ENCODE data around the gene TSKU. TPM values are rescaled to one million over a fixed set of nuclear protein-coding genes. Genes with fewer than 3 reads are reported as not detected.
A peak's percentile ranks its signal among the peaks of the same experiment; 100 is the strongest.

Gene TSKU
- total and polyA plus RNA-seq, 2 experiments from 2014 or later = 11.7 to 31.1 TPM

DNA sequence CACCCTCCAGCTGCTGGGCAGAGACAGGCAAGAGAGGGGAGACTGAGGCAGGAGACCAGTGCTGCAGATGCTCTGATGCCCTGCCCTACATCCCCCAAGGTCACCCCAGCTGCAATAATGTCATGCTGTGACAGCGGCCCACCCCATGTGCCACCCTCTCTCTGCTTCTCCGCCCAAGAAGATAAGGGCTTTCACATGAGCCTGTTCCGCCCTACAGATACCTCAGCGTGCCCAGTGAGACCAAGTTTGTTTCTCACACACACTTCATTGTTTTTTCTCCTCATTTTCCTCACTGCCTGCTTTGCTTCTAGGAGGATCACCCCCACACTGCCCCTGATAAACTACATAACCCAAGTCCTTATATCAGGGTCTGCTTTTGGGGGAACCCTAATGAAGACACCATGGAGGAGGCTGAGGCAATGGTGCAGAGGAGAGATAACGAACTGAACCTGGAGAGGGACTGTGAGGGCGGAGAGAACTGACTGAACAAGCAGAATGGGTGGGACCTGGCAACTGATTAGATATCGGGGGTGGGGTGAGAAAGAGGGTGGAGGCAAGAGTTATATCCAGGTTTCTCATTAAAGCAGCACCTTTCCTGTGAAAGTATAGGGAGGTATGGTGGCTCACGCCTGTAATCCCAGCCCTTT lies 37.5 kb upstream of the TSKU start:
- H3K27ac Mint-ChIP-seq = no peak overlapping the region; the same call in 1 of the 2 replicates
- Histone ChIP-seq H3K27me3 (ENCODE audit: insufficient read depth) (no peaks in the 10 kb centered on the region), H2AFZ (no peak overlapping the region), H3K4me1 (ENCODE audit: insufficient read depth) (no peaks in the 10 kb centered on the region; the same call in 1 of the 2 replicates), H3K79me2 (replicated peaks; ENCODE audit: insufficient read depth) (no peaks in the 10 kb centered on the region), H3F3A (replicated peaks; ENCODE audit: low read depth) (no peaks in the 10 kb centered on the region), H3K4me3 (no peak overlapping the region), H3K27ac (ENCODE audit: low read depth) (no peak overlapping the region), H4K20me1 (replicated peaks; ENCODE audit: insufficient read depth) (no peaks in the 10 kb centered on the region), H3K4me2 (no peak overlapping the region), H3K9me2 (ENCODE audit: insufficient read depth) (no peaks in the 10 kb centered on the region), H3K36me3 (ENCODE audit: insufficient read depth) (no peaks in the 10 kb centered on the region)
- no peaks in the 10 kb centered on the region for H3K9me3 Mint-ChIP-seq
- ATAC-seq = peak; percentile 34; the same call in 2 of the 3 replicates
- peaks cover 6% of the 10 kb centered on the region for H3K27me3 Mint-ChIP-seq (ENCODE audit: insufficient read depth, low read depth, poor library complexity)
- peaks cover 24% of the 10 kb centered on the region for H3K4me1 Mint-ChIP-seq
- DNase-seq (ENCODE audit: low spot score) = no peak
- H3K4me3 Mint-ChIP-seq = no peak overlapping the region
- no peaks in the 10 kb centered on the region for H3K36me3 Mint-ChIP-seq (ENCODE audit: low read depth)
- TF ChIP-seq CREB1 (CRISPR knock-in tag; IDR thresholded peaks at IDR 0.05; ENCODE audit: low read depth) = no peak
- no peak for TF ChIP-seq POLR2AphosphoS5 (IDR thresholded peaks at IDR 0.05; ENCODE audit: low read depth)
- TF ChIP-seq, protein P1, sequence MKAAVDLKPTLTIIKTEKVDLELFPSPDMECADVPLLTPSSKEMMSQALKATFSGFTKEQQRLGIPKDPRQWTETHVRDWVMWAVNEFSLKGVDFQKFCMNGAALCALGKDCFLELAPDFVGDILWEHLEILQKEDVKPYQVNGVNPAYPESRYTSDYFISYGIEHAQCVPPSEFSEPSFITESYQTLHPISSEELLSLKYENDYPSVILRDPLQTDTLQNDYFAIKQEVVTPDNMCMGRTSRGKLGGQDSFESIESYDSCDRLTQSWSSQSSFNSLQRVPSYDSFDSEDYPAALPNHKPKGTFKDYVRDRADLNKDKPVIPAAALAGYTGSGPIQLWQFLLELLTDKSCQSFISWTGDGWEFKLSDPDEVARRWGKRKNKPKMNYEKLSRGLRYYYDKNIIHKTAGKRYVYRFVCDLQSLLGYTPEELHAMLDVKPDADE (IDR thresholded peaks at IDR 0.05) = no peak
- TF ChIP-seq STAT1 (IDR thresholded peaks at IDR 0.05; ENCODE audit: unreplicated experiment) = no peak
- TF ChIP-seq JUNB (IDR thresholded peaks at IDR 0.05; ENCODE audit: unreplicated experiment) = no peak
- no peak for TF ChIP-seq ZNF331 (CRISPR knock-in tag; IDR thresholded peaks at IDR 0.05; ENCODE audit: low read depth)
- TF ChIP-seq, protein P2, sequence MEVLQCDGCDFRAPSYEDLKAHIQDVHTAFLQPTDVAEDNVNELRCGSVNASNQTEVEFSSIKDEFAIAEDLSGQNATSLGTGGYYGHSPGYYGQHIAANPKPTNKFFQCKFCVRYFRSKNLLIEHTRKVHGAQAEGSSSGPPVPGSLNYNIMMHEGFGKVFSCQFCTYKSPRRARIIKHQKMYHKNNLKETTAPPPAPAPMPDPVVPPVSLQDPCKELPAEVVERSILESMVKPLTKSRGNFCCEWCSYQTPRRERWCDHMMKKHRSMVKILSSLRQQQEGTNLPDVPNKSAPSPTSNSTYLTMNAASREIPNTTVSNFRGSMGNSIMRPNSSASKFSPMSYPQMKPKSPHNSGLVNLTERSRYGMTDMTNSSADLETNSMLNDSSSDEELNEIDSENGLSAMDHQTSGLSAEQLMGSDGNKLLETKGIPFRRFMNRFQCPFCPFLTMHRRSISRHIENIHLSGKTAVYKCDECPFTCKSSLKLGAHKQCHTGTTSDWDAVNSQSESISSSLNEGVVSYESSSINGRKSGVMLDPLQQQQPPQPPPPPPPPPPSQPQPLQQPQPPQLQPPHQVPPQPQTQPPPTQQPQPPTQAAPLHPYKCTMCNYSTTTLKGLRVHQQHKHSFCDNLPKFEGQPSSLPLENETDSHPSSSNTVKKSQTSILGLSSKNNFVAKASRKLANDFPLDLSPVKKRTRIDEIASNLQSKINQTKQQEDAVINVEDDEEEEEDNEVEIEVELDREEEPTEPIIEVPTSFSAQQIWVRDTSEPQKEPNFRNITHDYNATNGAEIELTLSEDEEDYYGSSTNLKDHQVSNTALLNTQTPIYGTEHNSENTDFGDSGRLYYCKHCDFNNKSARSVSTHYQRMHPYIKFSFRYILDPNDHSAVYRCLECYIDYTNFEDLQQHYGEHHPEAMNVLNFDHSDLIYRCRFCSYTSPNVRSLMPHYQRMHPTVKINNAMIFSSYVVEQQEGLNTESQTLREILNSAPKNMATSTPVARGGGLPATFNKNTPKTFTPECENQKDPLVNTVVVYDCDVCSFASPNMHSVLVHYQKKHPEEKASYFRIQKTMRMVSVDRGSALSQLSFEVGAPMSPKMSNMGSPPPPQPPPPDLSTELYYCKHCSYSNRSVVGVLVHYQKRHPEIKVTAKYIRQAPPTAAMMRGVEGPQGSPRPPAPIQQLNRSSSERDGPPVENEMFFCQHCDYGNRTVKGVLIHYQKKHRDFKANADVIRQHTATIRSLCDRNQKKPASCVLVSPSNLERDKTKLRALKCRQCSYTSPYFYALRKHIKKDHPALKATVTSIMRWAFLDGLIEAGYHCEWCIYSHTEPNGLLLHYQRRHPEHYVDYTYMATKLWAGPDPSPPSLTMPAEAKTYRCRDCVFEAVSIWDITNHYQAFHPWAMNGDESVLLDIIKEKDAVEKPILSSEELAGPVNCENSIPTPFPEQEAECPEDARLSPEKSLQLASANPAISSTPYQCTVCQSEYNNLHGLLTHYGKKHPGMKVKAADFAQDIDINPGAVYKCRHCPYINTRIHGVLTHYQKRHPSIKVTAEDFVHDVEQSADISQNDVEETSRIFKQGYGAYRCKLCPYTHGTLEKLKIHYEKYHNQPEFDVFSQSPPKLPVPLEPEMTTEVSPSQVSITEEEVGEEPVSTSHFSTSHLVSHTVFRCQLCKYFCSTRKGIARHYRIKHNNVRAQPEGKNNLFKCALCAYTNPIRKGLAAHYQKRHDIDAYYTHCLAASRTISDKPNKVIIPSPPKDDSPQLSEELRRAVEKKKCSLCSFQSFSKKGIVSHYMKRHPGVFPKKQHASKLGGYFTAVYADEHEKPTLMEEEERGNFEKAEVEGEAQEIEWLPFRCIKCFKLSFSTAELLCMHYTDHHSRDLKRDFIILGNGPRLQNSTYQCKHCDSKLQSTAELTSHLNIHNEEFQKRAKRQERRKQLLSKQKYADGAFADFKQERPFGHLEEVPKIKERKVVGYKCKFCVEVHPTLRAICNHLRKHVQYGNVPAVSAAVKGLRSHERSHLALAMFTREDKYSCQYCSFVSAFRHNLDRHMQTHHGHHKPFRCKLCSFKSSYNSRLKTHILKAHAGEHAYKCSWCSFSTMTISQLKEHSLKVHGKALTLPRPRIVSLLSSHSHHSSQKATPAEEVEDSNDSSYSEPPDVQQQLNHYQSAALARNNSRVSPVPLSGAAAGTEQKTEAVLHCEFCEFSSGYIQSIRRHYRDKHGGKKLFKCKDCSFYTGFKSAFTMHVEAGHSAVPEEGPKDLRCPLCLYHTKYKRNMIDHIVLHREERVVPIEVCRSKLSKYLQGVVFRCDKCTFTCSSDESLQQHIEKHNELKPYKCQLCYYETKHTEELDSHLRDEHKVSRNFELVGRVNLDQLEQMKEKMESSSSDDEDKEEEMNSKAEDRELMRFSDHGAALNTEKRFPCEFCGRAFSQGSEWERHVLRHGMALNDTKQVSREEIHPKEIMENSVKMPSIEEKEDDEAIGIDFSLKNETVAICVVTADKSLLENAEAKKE (CRISPR knock-in tag; IDR thresholded peaks at IDR 0.05) = no peak

Data from GM23338 (cell line).